Epithelial cell of esophagus (primary cell): ENCODE data around the gene OTULINL.

Experiments
- DNase-seq: peaks from one replicate; pipeline ENCODE4 v3.0.0; 2010; ENCODE audit warnings: low read depth
- H3K4me3 ChIP-seq: 2 replicates; pipeline ENCODE4 v1.5.1; 2011; ENCODE audit warnings: mild to moderate bottlenecking, low read length, control low read depth
- CTCF ChIP-seq: IDR thresholded peaks from 2 replicates; pipeline ENCODE4 v1.5.1; 2011; ENCODE audit warnings: low read depth, mild to moderate bottlenecking, low read length, control low read depth, inconsistent platforms; ENCODE audit not compliant: insufficient read depth; ENCODE audit errors: missing control alignments

OTULINL gene

GRCh38 chr5:14635656-14636055, 54.1 kb downstream of the OTULINL start:
- no peak overlapping the region for H3K4me3 ChIP-seq
- no peak for TF ChIP-seq CTCF
- DNase-seq: no peak

- no peak for TF ChIP-seq CTCF
- no peak overlapping the region for H3K4me3 ChIP-seq
- no peak for DNase-seq
These were observed 59.2 kb downstream of the OTULINL start for GRCh38 chr5:14640765-14641164.

GRCh38 chr5:14644623-14645237, 63.1 kb downstream of the OTULINL start:
- TF ChIP-seq CTCF: no peak
- H3K4me3 ChIP-seq: no peak overlapping the region
- no peak for DNase-seq

- no peak for DNase-seq
- no peak for TF ChIP-seq CTCF
- H3K4me3 ChIP-seq: no peak overlapping the region
These were observed 68.5 kb downstream of the OTULINL start for GRCh38 chr5:14650052-14650451.

GRCh38 chr5:14655146-14655741, 73.7 kb downstream of the OTULINL start:
- H3K4me3 ChIP-seq: no peak overlapping the region
- no peak for TF ChIP-seq CTCF
- no peak for DNase-seq

- no peak for DNase-seq
- H3K4me3 ChIP-seq: no peak overlapping the region
- TF ChIP-seq CTCF: no peak
These were observed 75.3 kb downstream of the OTULINL start for GRCh38 chr5:14656898-14657297.

- peak; percentile 99 for DNase-seq
- H3K4me3 ChIP-seq: no peak overlapping the region
- TF ChIP-seq CTCF: no peak
These were observed 78.4 kb downstream of the OTULINL start for GRCh38 chr5:14659821-14660607.
